Measurements from ENCODE around the gene IL16. TPM values are rescaled to one million over a fixed set of nuclear protein-coding genes. Genes with fewer than 3 reads are reported as not detected.

IL16 gene
- total RNA-seq, 1 experiment from 2014 or later, result 0.81 TPM

GRCh38 chr15:81194723-81195122, 2.0 kb upstream of the IL16 start:
- H4K20me1 ChIP-seq (ENCODE audit: insufficient read depth), result no peaks in the 10 kb centered on the region
- no peak overlapping the region for H3K27ac ChIP-seq (ENCODE audit: low read depth, low read length)
- H3K4me2 ChIP-seq (ENCODE audit: low read length), result no peak overlapping the region
- DNase-seq (ENCODE audit: low read depth, low spot score) (no peak), ATAC-seq (no peak)
- H2AFZ ChIP-seq (ENCODE audit: low read depth, low read length, poor library complexity, severe bottlenecking), result no peak overlapping the region
- no TSS peak for BruUV-seq (replicated peaks)
- no peaks in the 10 kb centered on the region for H3K36me3 ChIP-seq (ENCODE audit: control insufficient read depth in 1 of 2, insufficient read depth in 2 of 2, low read length in 2 of 2)
- H3K4me3 ChIP-seq (replicated peaks in 1 of 2; ENCODE audit: low read depth in 1 of 2, low read length in 2 of 2), result no peak overlapping the region
- POLR2A ChIA-PET, result no interaction called here
- no peaks in the 10 kb centered on the region for H3K79me2 ChIP-seq (ENCODE audit: insufficient read depth, low read length)
- no peaks in the 10 kb centered on the region for H3K4me1 ChIP-seq (ENCODE audit: control insufficient read depth in 1 of 2, insufficient read depth in 2 of 2, low read length in 2 of 2)
- CTCF ChIA-PET, result interaction anchor here (1.0 kb wide), 1 partner anchor 71 kb away, joined by 6 read pairs; no protein-coding TSS in a partner anchor
- no peak for TF ChIP-seq CTCF (IDR thresholded peaks at IDR 0.05 in 2 of 3, conservative IDR thresholded peaks at IDR 0.05 in 1 of 3; ENCODE audit: borderline replicate concordance in 1 of 3, insufficient read depth in 1 of 3, low read depth in 2 of 3, low read length in 2 of 3)
- TF ChIP-seq YY1 (IDR thresholded peaks at IDR 0.05; ENCODE audit: extremely low read depth, insufficient replicate concordance, low read depth, low read length), result no peak
- no peak for TF ChIP-seq SIN3A (IDR thresholded peaks at IDR 0.05; ENCODE audit: low read depth)
- no peak for TF ChIP-seq RAD21 (IDR thresholded peaks at IDR 0.05; ENCODE audit: low read depth)
- no peak for TF ChIP-seq POLR2A (IDR thresholded peaks at IDR 0.05; ENCODE audit: borderline replicate concordance, extremely low read depth, insufficient read depth, insufficient read length)
- no peak for TF ChIP-seq ELF1 (IDR thresholded peaks at IDR 0.05; ENCODE audit: borderline replicate concordance, low read depth)
- TF ChIP-seq, protein P1, sequence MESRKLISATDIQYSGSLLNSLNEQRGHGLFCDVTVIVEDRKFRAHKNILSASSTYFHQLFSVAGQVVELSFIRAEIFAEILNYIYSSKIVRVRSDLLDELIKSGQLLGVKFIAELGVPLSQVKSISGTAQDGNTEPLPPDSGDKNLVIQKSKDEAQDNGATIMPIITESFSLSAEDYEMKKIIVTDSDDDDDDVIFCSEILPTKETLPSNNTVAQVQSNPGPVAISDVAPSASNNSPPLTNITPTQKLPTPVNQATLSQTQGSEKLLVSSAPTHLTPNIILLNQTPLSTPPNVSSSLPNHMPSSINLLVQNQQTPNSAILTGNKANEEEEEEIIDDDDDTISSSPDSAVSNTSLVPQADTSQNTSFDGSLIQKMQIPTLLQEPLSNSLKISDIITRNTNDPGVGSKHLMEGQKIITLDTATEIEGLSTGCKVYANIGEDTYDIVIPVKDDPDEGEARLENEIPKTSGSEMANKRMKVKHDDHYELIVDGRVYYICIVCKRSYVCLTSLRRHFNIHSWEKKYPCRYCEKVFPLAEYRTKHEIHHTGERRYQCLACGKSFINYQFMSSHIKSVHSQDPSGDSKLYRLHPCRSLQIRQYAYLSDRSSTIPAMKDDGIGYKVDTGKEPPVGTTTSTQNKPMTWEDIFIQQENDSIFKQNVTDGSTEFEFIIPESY (IDR thresholded peaks at IDR 0.05; ENCODE audit: extremely low read depth, insufficient replicate concordance, low read length), result no peak
- TF ChIP-seq REST (IDR thresholded peaks at IDR 0.05; ENCODE audit: low read depth), result no peak
- TF ChIP-seq FOSL1 (IDR thresholded peaks at IDR 0.05; ENCODE audit: low read depth), result no peak
- intact Hi-C loops (cut with micrococcal nuclease), result no loop called here
- H3K9ac ChIP-seq (ENCODE audit: low read length), result no peak overlapping the region
- no peaks in the 10 kb centered on the region for H3K9me2 ChIP-seq (ENCODE audit: insufficient read depth)
- no peaks in the 10 kb centered on the region for H3K9me3 ChIP-seq (ENCODE audit: control insufficient read depth in 1 of 2, insufficient read depth in 1 of 2, low read depth in 1 of 2, low read length in 2 of 2)
- RAD21 ChIA-PET (ENCODE audit: low non-redundant PET in 1 of 2, low total read pairs in 2 of 2, uncharacterized antibody in 2 of 2, unreplicated experiment in 2 of 2), result no interaction called here
- no peaks in the 10 kb centered on the region for H3K27me3 ChIP-seq (ENCODE audit: insufficient read depth, low read length)

All from HCT116 (cell line).